Forelimb muscle (tissue), 1 donor: ENCODE data around the gene DLGAP4. TPM values are rescaled to one million over a fixed set of nuclear protein-coding genes. Genes with fewer than 3 reads are reported as not detected.
"Not testable (repeated sequence)": the region's sequence is repeated elsewhere in the genome, so short reads cannot be mapped to it uniquely, and the experiment has no call there.

Source experiments
- DNase-seq: peaks from one replicate; pipeline ENCODE4 v3.0.0-alpha.2; 2013; ENCODE audit warnings: low read depth
- polyA plus RNA-seq: library from polyadenylated mRNA; unstranded; fragments of 120-200 nt; gene quantifications from one replicate; pipeline ENCODE4 v1.2.1, GENCODE V29; 2013; ENCODE audit not compliant: insufficient read length

The DLGAP4 gene
- polyA plus RNA-seq, 1 donor = 49.4 TPM

GRCh38 chr20:36541227-36541767, 235.2 kb downstream of the DLGAP4 start, which contains the start of gene MYL9:
Gene MYL9, plus strand, starts transcription at chr20:36541519. Its CDS starts 3,366 bp downstream, at chr20:36544885.
- no peak for DNase-seq

- no peak for DNase-seq
Observed at GRCh38 chr20:36541768-36542488, 235.8 kb downstream of the DLGAP4 start.

- DNase-seq = no peak
Observed at GRCh38 chr20:36542516-36543183, 236.5 kb downstream of the DLGAP4 start.

- no peak for DNase-seq
Observed at GRCh38 chr20:36543184-36544133, 237.3 kb downstream of the DLGAP4 start.

GRCh38 chr20:36544134-36545018, 238.2 kb downstream of the DLGAP4 start:
- DNase-seq = no peak

- DNase-seq = no peak
Observed at GRCh38 chr20:36546111-36546736, 240.1 kb downstream of the DLGAP4 start.

- no peak for DNase-seq
Observed at GRCh38 chr20:36547186-36548005, 241.3 kb downstream of the DLGAP4 start.

GRCh38 chr20:36548006-36548315, 241.8 kb downstream of the DLGAP4 start:
- no peak for DNase-seq

- no peak for DNase-seq
Observed at GRCh38 chr20:36548704-36549627, 242.8 kb downstream of the DLGAP4 start.

GRCh38 chr20:36549628-36549941, 243.4 kb downstream of the DLGAP4 start:
- DNase-seq = no peak

- no peak for DNase-seq
Observed at GRCh38 chr20:36549942-36550789, 244.0 kb downstream of the DLGAP4 start.

GRCh38 chr20:36550790-36551299, 244.7 kb downstream of the DLGAP4 start:
- DNase-seq = no peak

GRCh38 chr20:36555248-36555647, 249.1 kb downstream of the DLGAP4 start:
- no peak for DNase-seq

GRCh38 chr20:36562724-36563123, 256.6 kb downstream of the DLGAP4 start:
- DNase-seq = no peak

- DNase-seq = no peak
Observed at GRCh38 chr20:36563374-36563773, 257.2 kb downstream of the DLGAP4 start.

GRCh38 chr20:36564078-36564725, 258.1 kb downstream of the DLGAP4 start:
- DNase-seq = not testable (repeated sequence)

GRCh38 chr20:36564726-36565121, 258.6 kb downstream of the DLGAP4 start:
- not testable (repeated sequence) for DNase-seq
